ENCODE measurements around the gene IL17C. TPM values are rescaled to one million over a fixed set of nuclear protein-coding genes. Genes with fewer than 3 reads are reported as not detected.
A peak's percentile ranks its signal among the peaks of the same experiment; 100 is the strongest.

IL17C gene
- total RNA-seq, 1 experiment from 2014 or later, result 1.9 TPM

- ATAC-seq (no peak), DNase-seq (ENCODE audit: low spot score) (no peak)
- CTCF ChIA-PET, result interaction anchor here (0.8 to 5.8 kb wide), 6 partner anchors 10 to 83 kb away, joined by 3 to 111 read pairs (median 7); no protein-coding TSS in a partner anchor
- no peak for TF ChIP-seq NR2C2 (CRISPR knock-in tag; IDR thresholded peaks at IDR 0.05)
- no peak for TF ChIP-seq USF1 (CRISPR knock-in tag; IDR thresholded peaks at IDR 0.05)
- TF ChIP-seq NFATC4 (CRISPR knock-in tag; IDR thresholded peaks at IDR 0.05), result no peak
- no peak for TF ChIP-seq E2F1 (CRISPR knock-in tag; IDR thresholded peaks at IDR 0.05)
- TF ChIP-seq ZNF121 (CRISPR knock-in tag; IDR thresholded peaks at IDR 0.05), result peak; percentile 7; the same call in 1 of the 2 replicates
- no peak for TF ChIP-seq ESRRA (CRISPR knock-in tag; IDR thresholded peaks at IDR 0.05; ENCODE audit: borderline replicate concordance)
- no peak for TF ChIP-seq OVOL2 (CRISPR knock-in tag; IDR thresholded peaks at IDR 0.05; ENCODE audit: borderline replicate concordance)
- H3K27ac Mint-ChIP-seq, result no peak overlapping the region
- peaks cover 15% of the 10 kb centered on the region for H3K4me1 Mint-ChIP-seq
- H3K4me3 Mint-ChIP-seq, result no peak overlapping the region
- POLR2A ChIA-PET, result no interaction called here
- peaks cover 28% of the 10 kb centered on the region for H3K27me3 Mint-ChIP-seq (ENCODE audit: low read depth)
- no peaks in the 10 kb centered on the region for H3K9me3 Mint-ChIP-seq
- no peaks in the 10 kb centered on the region for H3K36me3 Mint-ChIP-seq
Measured at GRCh38 chr16:88687676-88688012, 49.3 kb downstream of the IL17C start.

GRCh38 chr16:88688013-88688778 is 49.8 kb downstream of the IL17C start:
- Mint-ChIP-seq H3K4me3 (peak overlapping the region; percentile 16; the same call in 1 of the 2 replicates), H3K9me3 (no peaks in the 10 kb centered on the region), H3K36me3 (no peaks in the 10 kb centered on the region), H3K27me3 (ENCODE audit: low read depth) (peaks cover 28% of the 10 kb centered on the region), H3K27ac (no peak overlapping the region), H3K4me1 (peaks cover 15% of the 10 kb centered on the region)
- POLR2A ChIA-PET, result interaction anchor here (0.6 kb wide), 1 partner anchor 137 kb away, joined by 3 read pairs; no protein-coding TSS in a partner anchor
- CTCF ChIA-PET, result interaction anchor here (0.8 to 5.8 kb wide), 6 partner anchors 10 to 82 kb away, joined by 3 to 111 read pairs (median 7); no protein-coding TSS in a partner anchor
- no peak for ATAC-seq
- TF ChIP-seq ZSCAN18 (CRISPR knock-in tag; IDR thresholded peaks at IDR 0.05), result no peak
- peak; percentile 86 for TF ChIP-seq ZNF423 (CRISPR knock-in tag; IDR thresholded peaks at IDR 0.05)
- DNase-seq (ENCODE audit: low spot score), result no peak

Other genes starting within 250 kb of the IL17C start
- 8.1 to 9.3 TPM (median 8.5 TPM) in 3 replicates for gene ZFPM1, start 185.3 kb upstream of the IL17C start, total RNA-seq (2021)
- 57.3 to 65.6 TPM (median 61.8 TPM) in 3 replicates for gene ZC3H18, start 68.2 kb upstream of the IL17C start, total RNA-seq (2021)
- gene CYBA, start 12.5 kb downstream of the IL17C start, total RNA-seq (2021), result 169 to 219 TPM (median 207 TPM) in 3 replicates
- 96.9 to 113 TPM (median 109 TPM) in 3 replicates for gene MVD, start 24.5 kb downstream of the IL17C start, total RNA-seq (2021)
- 8.0 to 9.4 TPM (median 9.1 TPM) in 3 replicates for gene SNAI3, start 47.9 kb downstream of the IL17C start, total RNA-seq (2021)
- 38.5 to 46.2 TPM (median 40.5 TPM) in 3 replicates for gene RNF166, start 67.8 kb downstream of the IL17C start, total RNA-seq (2021)
- gene CTU2, start 67.9 kb downstream of the IL17C start, total RNA-seq (2021), result 42.1 to 52.4 TPM (median 43.7 TPM) in 3 replicates
- 68.3 to 75.1 TPM (median 71.3 TPM) in 3 replicates for gene PIEZO1, start 146.6 kb downstream of the IL17C start, total RNA-seq (2021)
- gene CDT1, start 165.2 kb downstream of the IL17C start, total RNA-seq (2021), result 142 to 154 TPM (median 149 TPM) in 3 replicates
- 272 to 288 TPM (median 282 TPM) in 3 replicates for gene APRT, start 173.4 kb downstream of the IL17C start, total RNA-seq (2021)
- 23.0 to 29.5 TPM (median 25.8 TPM) in 3 replicates for gene GALNS, start 218.4 kb downstream of the IL17C start, total RNA-seq (2021)
- 63.1 to 82.0 TPM (median 64.5 TPM) in 3 replicates for gene TRAPPC2L, start 218.6 kb downstream of the IL17C start, total RNA-seq (2021)
- gene PABPN1L, start 228.1 kb downstream of the IL17C start, total RNA-seq (2021), result not detected in 3 replicates